A549 treated with Hydrocortisone at 1 μM for 4 hours (cell line): Measurements from ENCODE around the gene PTPRB. TPM values are rescaled to one million over a fixed set of nuclear protein-coding genes. Genes with fewer than 3 reads are reported as not detected.

Source experiments
- total RNA-seq: library from RNA; stranded (reverse); fragments of 200-300 nt; extraction: Qiagen RNA extraction; gene quantifications from 5 replicates; pipeline ENCODE4 v1.2.3, GENCODE V29; 2022

Gene PTPRB
- total RNA-seq: 0.48 to 1.1 TPM (median 0.69 TPM) in 5 replicates

GRCh38 chr12:70637303-70638085 lies at the start of gene PTPRB:
PTPRB (minus strand) TSS chr12:70637429; CDS start chr12:70637395, 34 bp downstream.

